HEK293T (cell line): ENCODE data around the gene GAS2L1.

ENCODE experiments used
- CTCF ChIA-PET: fragments of 350-600 bp; formaldehyde crosslinking; extraction: SDS; loops from one replicate; lab custom pipeline; 2021; ENCODE audit warnings: antibody characterized with exemption, inconsistent platforms; lab: Yijun Ruan, JAX
- POLR2A ChIA-PET: fragments of 350-600 bp; formaldehyde crosslinking; extraction: SDS; loops from one replicate; lab custom pipeline; 2020; ENCODE audit warnings: antibody characterized with exemption, inconsistent platforms; lab: Yijun Ruan, JAX
- DNase-seq: peaks from one replicate; pipeline ENCODE4 v3.0.0; 2012; ENCODE audit warnings: mixed read lengths; ENCODE audit errors: extremely low spot score
- ARNT ChIP-seq: fragments of 450-650 bp; IDR thresholded peaks from 2 replicates; pipeline ENCODE4 v1.6.1; 2017; ENCODE audit warnings: mild to moderate bottlenecking
- BHLHE40 ChIP-seq: fragments of 450-650 bp; IDR thresholded peaks from 2 replicates; pipeline ENCODE4 v1.6.1; 2016; ENCODE audit warnings: mild to moderate bottlenecking, moderate library complexity, borderline replicate concordance
- CTBP1 ChIP-seq: fragments of 450-650 bp; IDR thresholded peaks from 2 replicates; pipeline ENCODE4 v1.6.1; 2016; ENCODE audit warnings: borderline replicate concordance
- ELF4 ChIP-seq: fragments of 450-650 bp; IDR thresholded peaks from 2 replicates; pipeline ENCODE4 v1.6.1; 2017; ENCODE audit warnings: antibody characterized with exemption
- FOXA1 ChIP-seq: fragments of 450-650 bp; IDR thresholded peaks from 2 replicates; pipeline ENCODE4 v1.6.1; 2016; ENCODE audit warnings: mild to moderate bottlenecking
- FOXK2 ChIP-seq: fragments of 450-650 bp; IDR thresholded peaks from 2 replicates; pipeline ENCODE4 v1.6.1; 2016; ENCODE audit warnings: mild to moderate bottlenecking
- FOXM1 ChIP-seq: fragments of 450-650 bp; IDR thresholded peaks from 2 replicates; pipeline ENCODE4 v1.6.1; 2017; ENCODE audit warnings: mild to moderate bottlenecking, borderline replicate concordance
- HDGF ChIP-seq: fragments of 450-650 bp; IDR thresholded peaks from 2 replicates; pipeline ENCODE4 v1.6.1; 2017; ENCODE audit warnings: antibody characterized with exemption, borderline replicate concordance
- L3MBTL2 ChIP-seq: fragments of 450-650 bp; conservative IDR thresholded peaks from 2 replicates; pipeline ENCODE4 v1.6.1; 2016; ENCODE audit warnings: mild to moderate bottlenecking
- LEF1 ChIP-seq: fragments of 450-650 bp; IDR thresholded peaks from 2 replicates; pipeline ENCODE4 v1.6.1; 2017; ENCODE audit warnings: mild to moderate bottlenecking, borderline replicate concordance
- NFRKB ChIP-seq: fragments of 450-650 bp; IDR thresholded peaks from 2 replicates; pipeline ENCODE4 v1.6.1; 2016; ENCODE audit warnings: mild to moderate bottlenecking, moderate library complexity
- SP1 ChIP-seq: fragments of 450-650 bp; IDR thresholded peaks from 2 replicates; pipeline ENCODE4 v1.6.1; 2017
- SUZ12 ChIP-seq: fragments of 450-650 bp; IDR thresholded peaks from 2 replicates; pipeline ENCODE4 v1.6.1; 2016; ENCODE audit warnings: mild to moderate bottlenecking
- TARDBP ChIP-seq: fragments of 450-650 bp; IDR thresholded peaks from 2 replicates; pipeline ENCODE4 v1.6.1; 2016
- ZNF384 ChIP-seq: fragments of 450-650 bp; IDR thresholded peaks from 2 replicates; pipeline ENCODE4 v1.6.1; 2016
- TF ChIP-seq, protein P1 (sequence below): fragments of 450-650 bp; IDR thresholded peaks from 2 replicates; pipeline ENCODE4 v1.6.1; 2016

GAS2L1 gene

DNA sequence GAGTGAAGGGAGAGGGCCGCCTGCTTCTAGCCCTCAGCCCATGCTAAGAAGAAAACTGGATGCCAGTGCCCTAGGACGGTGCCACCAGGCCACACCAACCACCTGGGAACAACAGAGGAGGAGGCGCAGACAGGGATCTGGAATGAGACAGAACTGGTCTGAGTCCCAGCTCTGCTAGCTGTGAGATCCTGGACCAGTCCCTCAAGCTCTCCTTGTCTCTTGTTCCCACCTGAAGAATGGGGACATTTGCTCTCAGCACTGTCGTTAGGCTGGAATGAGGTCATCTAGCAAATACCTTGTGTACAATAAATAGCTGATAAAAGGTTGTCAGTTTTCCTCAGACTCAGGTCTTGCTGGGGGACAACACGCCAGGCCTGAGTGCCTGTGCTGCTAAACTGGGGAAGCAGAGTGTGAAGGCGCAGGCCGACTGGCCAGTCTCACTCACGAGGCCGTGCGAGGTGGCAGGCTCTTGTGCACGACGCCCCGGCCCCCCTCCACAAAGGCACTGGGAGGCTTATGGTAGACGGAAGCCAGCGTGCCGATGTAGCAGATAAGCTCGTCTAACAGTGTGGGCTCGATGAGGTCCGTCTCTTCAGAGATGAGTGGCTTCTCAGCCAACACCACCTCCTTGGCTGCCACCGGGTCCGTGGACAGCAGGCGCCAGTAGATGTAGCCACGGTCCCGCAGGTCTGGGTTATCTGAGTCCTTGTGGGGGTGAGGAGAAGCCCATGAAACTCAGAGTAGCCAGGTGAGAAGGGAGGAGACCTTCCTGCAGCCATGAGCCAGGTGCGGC, 34.8 kb downstream of the GAS2L1 start:
- ChIA-PET CTCF (no interaction called here), POLR2A (no interaction called here)
- DNase-seq, result no peak
- no peak for TF ChIP-seq HDGF
- TF ChIP-seq ARNT, result no peak
- TF ChIP-seq ZNF384, result no peak
- no peak for TF ChIP-seq SP1
- no peak for TF ChIP-seq BHLHE40
- no peak for TF ChIP-seq FOXM1
- no peak for TF ChIP-seq LEF1
- TF ChIP-seq NFRKB, result no peak
- TF ChIP-seq TARDBP, result no peak
- TF ChIP-seq, protein P1, sequence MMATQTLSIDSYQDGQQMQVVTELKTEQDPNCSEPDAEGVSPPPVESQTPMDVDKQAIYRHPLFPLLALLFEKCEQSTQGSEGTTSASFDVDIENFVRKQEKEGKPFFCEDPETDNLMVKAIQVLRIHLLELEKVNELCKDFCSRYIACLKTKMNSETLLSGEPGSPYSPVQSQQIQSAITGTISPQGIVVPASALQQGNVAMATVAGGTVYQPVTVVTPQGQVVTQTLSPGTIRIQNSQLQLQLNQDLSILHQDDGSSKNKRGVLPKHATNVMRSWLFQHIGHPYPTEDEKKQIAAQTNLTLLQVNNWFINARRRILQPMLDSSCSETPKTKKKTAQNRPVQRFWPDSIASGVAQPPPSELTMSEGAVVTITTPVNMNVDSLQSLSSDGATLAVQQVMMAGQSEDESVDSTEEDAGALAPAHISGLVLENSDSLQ, result no peak
- TF ChIP-seq CTBP1, result no peak
- TF ChIP-seq FOXA1, result no peak
- TF ChIP-seq SUZ12, result no peak
- TF ChIP-seq ELF4, result no peak
- TF ChIP-seq L3MBTL2, result no peak
- TF ChIP-seq FOXK2, result no peak

DNA sequence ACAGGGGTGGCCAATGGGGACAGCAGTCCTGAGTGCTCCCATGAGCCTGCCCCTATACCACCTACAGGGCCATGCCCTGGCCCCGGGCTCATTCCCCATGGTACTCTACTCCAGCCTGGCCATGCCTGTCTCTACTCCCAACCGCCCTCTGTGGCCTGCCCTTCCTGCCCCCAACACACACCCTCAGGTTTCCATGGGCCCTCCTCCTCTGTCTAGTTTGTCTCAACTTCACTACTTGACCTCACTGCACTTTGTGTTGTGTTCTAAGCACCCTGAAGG, 35.3 kb downstream of the GAS2L1 start:
- CTCF ChIA-PET, result no interaction called here
- TF ChIP-seq FOXA1, result no peak
- TF ChIP-seq NFRKB, result no peak
- no peak for TF ChIP-seq SP1
- TF ChIP-seq TARDBP, result no peak
- TF ChIP-seq LEF1, result no peak
- TF ChIP-seq ZNF384, result no peak
- no peak for TF ChIP-seq CTBP1
- TF ChIP-seq HDGF, result no peak
- no peak for TF ChIP-seq BHLHE40
- no peak for TF ChIP-seq ELF4
- no peak for TF ChIP-seq FOXM1
- no peak for TF ChIP-seq L3MBTL2
- TF ChIP-seq FOXK2, result no peak
- TF ChIP-seq, protein P1, result no peak
- no peak for TF ChIP-seq SUZ12
- no peak for DNase-seq
- POLR2A ChIA-PET, result no interaction called here

DNA sequence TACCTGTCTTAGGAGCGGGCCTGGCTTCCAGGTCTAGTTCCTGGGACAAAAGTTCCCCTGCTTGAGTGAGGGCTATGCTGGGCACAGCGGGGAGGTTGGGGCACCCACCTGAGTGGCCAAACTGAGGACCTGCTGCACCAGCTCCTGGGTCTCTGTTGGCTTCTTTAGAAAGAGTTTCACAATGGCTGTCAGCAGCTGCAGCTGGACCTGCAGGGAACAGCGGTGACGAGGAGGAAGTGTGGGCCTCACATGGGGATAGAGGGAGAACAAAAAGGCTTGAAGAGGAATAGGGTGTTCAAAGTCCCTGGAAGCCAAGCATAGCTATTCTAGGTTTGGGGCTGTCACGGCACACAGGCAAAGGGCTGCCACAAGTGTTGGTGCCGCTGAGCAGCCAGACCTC, 35.7 kb downstream of the GAS2L1 start:
- ChIA-PET POLR2A (no interaction called here), CTCF (no interaction called here)
- no peak for DNase-seq
- TF ChIP-seq, protein P1, result no peak
- no peak for TF ChIP-seq L3MBTL2
- no peak for TF ChIP-seq BHLHE40
- TF ChIP-seq LEF1, result no peak
- TF ChIP-seq FOXM1, result no peak
- TF ChIP-seq SUZ12, result no peak
- TF ChIP-seq SP1, result no peak

DNA sequence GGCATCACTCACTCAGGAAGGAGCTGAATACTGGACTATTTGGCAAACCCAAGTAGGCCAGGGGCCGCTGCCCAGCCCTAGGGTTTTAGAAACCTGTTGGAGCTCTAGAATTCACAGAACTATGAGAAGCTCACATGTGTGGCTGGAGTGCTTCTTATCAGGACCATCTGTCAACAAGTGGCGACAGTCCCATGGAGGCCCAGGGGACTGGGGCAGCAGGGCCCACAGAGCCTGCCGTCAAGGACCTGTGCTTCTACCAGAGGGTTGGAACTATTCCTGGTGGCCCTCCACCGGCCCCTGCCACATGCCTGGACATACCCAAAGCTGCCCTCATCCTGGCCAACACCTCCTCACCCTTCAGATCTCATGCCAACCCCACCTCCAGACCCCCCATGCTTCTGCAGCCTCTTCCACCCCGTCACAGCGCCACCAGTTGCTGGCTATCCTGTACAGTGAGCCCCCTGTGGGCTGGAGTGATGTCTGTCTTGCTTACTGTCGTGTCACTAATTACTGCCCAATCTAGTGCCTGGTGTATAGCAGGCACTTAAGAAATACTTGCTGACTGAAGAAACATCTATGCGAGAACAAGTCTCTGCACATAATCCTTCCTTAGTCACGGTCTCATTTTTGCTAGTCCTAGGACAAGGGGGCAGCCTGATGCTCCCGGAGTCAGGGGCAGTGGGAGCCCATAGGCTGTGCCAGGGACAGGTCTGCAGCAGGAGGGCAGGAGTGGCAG, 36.3 kb downstream of the GAS2L1 start:
- ChIA-PET POLR2A (interaction anchor here (1.0 kb wide), 1 partner anchor 42 kb away, joined by 3 read pairs; no protein-coding TSS in a partner anchor), CTCF (interaction anchor here (1.0 kb wide), 1 partner anchor 15 kb away, joined by 4 read pairs; no protein-coding TSS in a partner anchor)
- DNase-seq, result no peak
- TF ChIP-seq CTBP1 (no peak), FOXM1 (no peak), TARDBP (no peak), ARNT (no peak), FOXK2 (no peak), BHLHE40 (no peak), HDGF (no peak), LEF1 (no peak), L3MBTL2 (no peak), SUZ12 (no peak), ELF4 (no peak), SP1 (no peak)
- TF ChIP-seq, protein P1, result no peak

DNA sequence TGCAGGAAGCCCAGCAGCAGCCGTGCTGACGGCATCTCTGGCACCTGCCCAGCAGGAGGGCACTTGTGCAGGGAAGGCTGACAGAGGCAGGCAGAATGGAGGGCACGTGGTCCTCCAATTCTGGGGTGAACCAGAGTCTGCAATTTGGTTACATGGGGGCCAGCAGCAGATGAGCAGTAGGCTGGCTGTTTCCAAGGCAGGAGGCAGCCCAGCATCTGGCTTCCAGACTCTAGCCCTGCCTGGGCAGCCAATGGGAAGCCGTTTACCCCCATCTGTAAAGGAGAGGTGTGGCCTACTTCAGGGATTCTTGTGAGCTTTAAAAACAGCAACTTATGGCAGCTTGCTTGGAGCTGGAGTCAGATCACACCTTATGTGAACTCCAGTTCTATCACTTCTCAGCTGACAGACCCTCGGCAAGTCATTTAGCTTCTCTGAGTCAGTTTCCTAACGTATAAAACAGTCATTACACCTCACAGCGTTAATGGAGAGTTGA, 36.9 kb downstream of the GAS2L1 start:
- no peak for TF ChIP-seq FOXK2
- no peak for TF ChIP-seq SP1
- TF ChIP-seq SUZ12, result no peak
- TF ChIP-seq ZNF384, result no peak
- TF ChIP-seq BHLHE40, result no peak
- TF ChIP-seq ARNT, result no peak
- TF ChIP-seq L3MBTL2, result no peak
- TF ChIP-seq NFRKB, result no peak
- TF ChIP-seq FOXA1, result no peak
- TF ChIP-seq CTBP1, result no peak
- TF ChIP-seq FOXM1, result no peak
- TF ChIP-seq LEF1, result no peak
- DNase-seq, result no peak
- POLR2A ChIA-PET, result interaction anchor here (1.0 kb wide), 1 partner anchor 42 kb away, joined by 3 read pairs; no protein-coding TSS in a partner anchor
- CTCF ChIA-PET, result interaction anchor here (1.0 kb wide), 1 partner anchor 15 kb away, joined by 4 read pairs; no protein-coding TSS in a partner anchor
